ENCODE data around the gene ROGDI. TPM values are rescaled to one million over a fixed set of nuclear protein-coding genes. Genes with fewer than 3 reads are reported as not detected.
A peak's percentile ranks its signal among the peaks of the same experiment; 100 is the strongest.

The ROGDI gene
- total RNA-seq, 6 experiments from 2014 or later: 16.8 to 20.1 (median 18.5) TPM

- Mint-ChIP-seq H3K4me1 (ENCODE audit: low read depth) (peaks cover 10% of the 10 kb centered on the region), H3K27me3 (ENCODE audit: insufficient read depth) (peaks cover 2% of the 10 kb centered on the region; the same call in 1 of the 2 replicates), H3K4me3 (no peak overlapping the region), H3K27ac (no peak overlapping the region), H3K36me3 (ENCODE audit: low read depth) (peaks cover 8% of the 10 kb centered on the region), H3K9me3 (no peaks in the 10 kb centered on the region)
- TF ChIP-seq CTCF (IDR thresholded peaks at IDR 0.05): no peak
- no peak for DNase-seq
Observed at GRCh38 chr16:4805231-4805630, 2.8 kb upstream of the ROGDI start.

- peaks cover 8% of the 10 kb centered on the region for H3K36me3 Mint-ChIP-seq (ENCODE audit: low read depth)
- peak overlapping the region; percentile 89 for H3K4me3 Mint-ChIP-seq
- H3K27me3 Mint-ChIP-seq (ENCODE audit: insufficient read depth): peaks cover 2% of the 10 kb centered on the region; the same call in 1 of the 2 replicates
- no peak for TF ChIP-seq CTCF (IDR thresholded peaks at IDR 0.05)
- no peak for DNase-seq
- H3K9me3 Mint-ChIP-seq: no peaks in the 10 kb centered on the region
- H3K4me1 Mint-ChIP-seq (ENCODE audit: low read depth): peaks cover 10% of the 10 kb centered on the region
- 0 out of 2 replicates have a peak overlapping the region, but pooled peaks have one; percentile 69 for H3K27ac Mint-ChIP-seq
Observed at GRCh38 chr16:4803898-4804762, 1.7 kb upstream of the ROGDI start.

- Mint-ChIP-seq H3K27ac (peak overlapping the region; percentile 69), H3K27me3 (ENCODE audit: insufficient read depth) (peaks cover 2% of the 10 kb centered on the region; the same call in 1 of the 2 replicates), H3K36me3 (ENCODE audit: low read depth) (peaks cover 8% of the 10 kb centered on the region), H3K4me1 (ENCODE audit: low read depth) (peaks cover 10% of the 10 kb centered on the region), H3K4me3 (peak overlapping the region; percentile 89), H3K9me3 (no peaks in the 10 kb centered on the region)
- TF ChIP-seq CTCF (IDR thresholded peaks at IDR 0.05): no peak
- DNase-seq: no peak
Observed at GRCh38 chr16:4803401-4803844, 990 bp upstream of the ROGDI start.

GRCh38 chr16:4802659-4803287 is 340 bp upstream of the ROGDI start:
- TF ChIP-seq CTCF (IDR thresholded peaks at IDR 0.05): peak; percentile 59
- Mint-ChIP-seq H3K4me1 (ENCODE audit: low read depth) (peaks cover 10% of the 10 kb centered on the region), H3K27ac (peak overlapping the region; percentile 69), H3K27me3 (ENCODE audit: insufficient read depth) (peaks cover 2% of the 10 kb centered on the region; the same call in 1 of the 2 replicates), H3K9me3 (no peaks in the 10 kb centered on the region), H3K36me3 (ENCODE audit: low read depth) (peaks cover 7% of the 10 kb centered on the region), H3K4me3 (peak overlapping the region; percentile 90)
- peak; percentile 89 for DNase-seq

- Mint-ChIP-seq H3K4me1 (ENCODE audit: low read depth) (peaks cover 10% of the 10 kb centered on the region), H3K36me3 (ENCODE audit: low read depth) (no peaks in the 10 kb centered on the region), H3K27me3 (ENCODE audit: insufficient read depth) (peaks cover 2% of the 10 kb centered on the region; the same call in 1 of the 2 replicates), H3K4me3 (peak overlapping the region; percentile 90), H3K9me3 (no peaks in the 10 kb centered on the region), H3K27ac (peak overlapping the region; percentile 68)
- no peak for TF ChIP-seq CTCF (IDR thresholded peaks at IDR 0.05)
- no peak for DNase-seq
Observed at GRCh38 chr16:4801051-4801961, 1.1 kb downstream of the ROGDI start.
